Measurements from ENCODE around the gene GPR62.

GRCh38 chr3:51964521-51964920 lies 9.3 kb downstream of the GPR62 start:
- no peak for TF ChIP-seq EZH2 (IDR thresholded peaks at IDR 0.05; ENCODE audit: low read length, unreplicated experiment)
- TF ChIP-seq CTCF (conservative IDR thresholded peaks at IDR 0.05; ENCODE audit: low read depth, low read length) = no peak
